ENCODE measurements around the gene MAP6D1.

- TF ChIP-seq CTCF (conservative IDR thresholded peaks at IDR 0.05 in 1 of 2, IDR thresholded peaks at IDR 0.05 in 1 of 2; ENCODE audit: low read depth in 1 of 2, low read length in 2 of 2) = no peak
- no peak for TF ChIP-seq EZH2 (IDR thresholded peaks at IDR 0.05; ENCODE audit: low read length, missing control alignments)
These were observed 32.5 kb upstream of the MAP6D1 start for GRCh38 chr3:183857863-183858262.

Data from fibroblast of lung (primary cell).